AG20443 (cell line): Measurements from ENCODE around the gene SPDYE5.
"Not testable (repeated sequence)": the region's sequence is repeated elsewhere in the genome, so short reads cannot be mapped to it uniquely, and the experiment has no call there.

ENCODE experiments used
- DNase-seq: peaks from one replicate; pipeline ENCODE4 v3.0.0; 2012; ENCODE audit warnings: low spot score, mixed read lengths

SPDYE5 gene, protein sequence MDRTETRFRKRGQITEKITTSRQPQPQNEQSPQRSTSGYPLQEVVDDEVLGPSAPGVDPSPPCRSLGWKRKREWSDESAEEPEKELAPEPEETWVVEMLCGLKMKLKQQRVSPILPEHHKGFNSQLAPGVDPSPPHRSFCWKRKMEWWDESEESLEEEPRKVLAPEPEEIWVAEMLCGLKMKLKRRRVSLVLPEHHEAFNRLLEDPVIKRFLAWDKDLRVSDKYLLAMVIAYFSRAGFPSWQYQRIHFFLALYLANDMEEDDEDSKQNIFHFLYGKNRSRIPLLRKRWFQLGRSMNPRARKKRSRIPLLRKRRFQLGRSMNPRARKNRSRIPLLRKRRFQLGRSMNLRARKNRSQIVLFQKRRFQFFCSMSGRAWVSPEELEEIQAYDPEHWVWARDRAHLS

DNA sequence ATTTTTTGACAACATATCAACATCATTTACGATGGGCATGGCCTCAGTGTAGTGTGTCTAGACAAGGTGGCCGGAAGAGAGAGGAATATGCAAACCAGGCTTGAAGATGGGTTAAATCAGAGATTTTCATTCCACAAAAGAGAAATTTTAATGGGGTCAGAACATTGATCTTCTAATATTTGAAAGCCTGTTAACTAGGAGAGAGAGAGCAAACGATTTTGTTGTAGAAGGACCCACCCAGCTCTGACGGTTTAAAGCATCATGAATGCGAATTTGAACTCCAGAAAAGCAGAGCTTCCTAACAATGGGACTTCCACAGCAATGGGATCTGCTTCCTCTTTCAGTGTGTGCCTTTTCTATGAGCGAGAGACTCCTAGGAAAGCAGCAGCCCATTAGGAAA lies at the start of gene SPDYE5:
Gene SPDYE5, plus strand, starts transcription at position 301 of the 400 bp plus-strand sequence. CDS start 1,728 bp downstream, outside the sequence.
- DNase-seq = not testable (repeated sequence)

DNA sequence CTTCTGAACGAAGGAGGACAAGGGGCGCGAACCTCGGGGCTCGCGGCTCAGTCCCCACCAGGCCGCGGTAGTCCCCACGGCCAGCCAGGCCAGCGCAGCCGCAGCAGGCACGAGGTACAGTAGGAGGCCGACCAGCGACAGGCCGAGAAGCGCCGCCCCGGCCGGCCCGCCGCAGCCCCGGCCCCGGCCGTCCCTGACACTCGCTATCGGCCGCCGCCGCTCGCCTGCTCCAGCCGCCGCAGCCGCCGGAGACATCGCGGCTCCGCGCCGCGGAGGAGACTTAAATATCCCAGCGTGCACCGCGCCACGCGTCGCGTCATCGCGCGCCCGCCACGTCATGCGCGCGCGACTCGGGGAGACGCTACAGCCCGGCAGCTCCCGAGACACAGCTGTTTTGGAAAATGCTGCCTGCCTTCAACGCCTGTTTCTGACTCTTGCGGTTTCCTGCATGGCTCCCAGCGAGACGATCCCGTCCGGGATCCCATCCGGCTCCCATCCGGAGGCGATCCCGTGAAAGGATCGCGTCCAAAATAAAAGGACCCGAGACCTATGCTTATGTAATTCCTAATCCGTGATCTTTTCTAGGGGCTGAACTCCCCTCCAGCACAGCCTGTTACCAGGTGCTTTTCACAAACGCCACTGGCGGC lies 49.5 kb upstream of the SPDYE5 start:
- not testable (repeated sequence) for DNase-seq

DNA sequence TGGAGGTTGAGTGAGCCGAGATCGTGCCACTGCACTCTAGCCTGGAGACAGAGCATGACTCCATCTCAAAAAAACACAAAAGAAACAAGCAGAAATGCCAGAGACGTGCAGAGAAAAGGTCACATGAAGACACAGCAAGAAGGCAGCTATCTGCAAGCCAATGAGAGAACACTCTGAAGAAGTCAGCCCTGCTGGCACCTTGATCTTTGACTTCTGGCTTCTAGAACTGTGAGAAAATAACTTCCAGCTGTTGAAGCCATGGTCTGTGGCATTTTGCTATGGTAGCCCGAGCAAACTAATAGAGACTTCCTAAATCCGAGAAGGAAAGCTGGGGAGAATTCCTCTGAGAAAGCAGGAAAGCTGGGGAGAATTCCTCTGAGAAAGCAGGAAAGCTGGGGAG lies 42.2 kb upstream of the SPDYE5 start:
- not testable (repeated sequence) for DNase-seq

DNA sequence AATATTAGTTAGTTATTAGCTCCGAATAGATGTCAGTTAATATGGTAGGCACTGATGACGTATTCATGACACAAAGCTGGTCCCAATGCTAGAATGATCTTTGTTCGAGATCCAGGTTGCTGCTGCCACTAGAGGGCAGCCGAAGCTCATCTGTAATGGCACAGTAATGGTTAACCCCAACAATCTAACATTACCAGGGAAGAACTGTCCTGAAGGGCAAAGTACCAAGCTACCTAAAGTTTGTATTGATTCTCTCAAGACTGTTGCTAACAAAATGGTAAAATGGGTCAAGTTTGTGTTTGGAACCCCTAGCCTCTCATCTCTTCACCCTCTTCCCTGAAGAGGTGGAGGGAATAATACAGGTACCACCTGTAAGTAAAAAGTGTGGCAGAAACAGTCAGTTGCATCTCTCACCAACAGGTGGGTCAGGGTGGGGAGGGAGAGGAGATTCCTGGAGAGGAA lies 39.6 kb upstream of the SPDYE5 start:
- DNase-seq = not testable (repeated sequence)

DNA sequence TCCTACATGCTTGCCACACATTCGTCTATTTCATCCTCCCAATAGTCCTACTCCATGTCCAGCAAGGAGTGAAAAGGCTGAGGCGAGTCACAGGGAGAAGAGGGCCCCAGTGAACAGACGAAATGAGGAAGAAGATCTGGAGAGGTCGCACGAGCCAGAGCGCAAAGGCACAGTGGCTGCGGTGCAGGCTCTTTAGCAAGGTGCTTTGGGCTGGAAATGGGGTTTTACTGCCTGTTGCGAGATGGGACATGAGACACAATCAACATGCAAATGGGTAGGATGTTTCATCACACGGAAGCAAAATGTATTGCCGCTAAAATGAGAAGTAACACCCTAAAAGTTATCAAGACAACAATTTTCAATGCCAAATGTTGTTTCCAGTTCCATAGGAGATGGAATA lies 35.7 kb upstream of the SPDYE5 start:
- DNase-seq = not testable (repeated sequence)

DNA sequence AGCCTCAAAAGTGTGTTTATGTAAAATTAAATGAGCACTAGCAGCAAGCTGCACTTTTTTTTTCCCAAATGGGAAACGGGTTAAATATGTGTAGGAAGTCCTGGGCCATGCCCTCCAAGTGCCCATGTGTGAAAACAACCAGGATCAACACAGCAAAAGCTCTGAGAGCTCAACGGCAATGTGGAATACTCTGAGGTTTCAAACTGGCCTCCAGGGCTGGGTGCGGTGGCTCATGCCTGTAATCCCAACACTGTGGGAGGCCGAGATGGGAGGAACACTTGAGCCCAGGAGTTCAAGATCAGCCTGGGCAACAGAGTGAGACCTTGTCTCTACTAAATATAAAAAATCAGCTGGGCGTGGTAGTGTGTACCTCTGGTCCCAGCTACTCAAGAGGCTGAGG lies 34.1 kb upstream of the SPDYE5 start:
- not testable (repeated sequence) for DNase-seq

DNA sequence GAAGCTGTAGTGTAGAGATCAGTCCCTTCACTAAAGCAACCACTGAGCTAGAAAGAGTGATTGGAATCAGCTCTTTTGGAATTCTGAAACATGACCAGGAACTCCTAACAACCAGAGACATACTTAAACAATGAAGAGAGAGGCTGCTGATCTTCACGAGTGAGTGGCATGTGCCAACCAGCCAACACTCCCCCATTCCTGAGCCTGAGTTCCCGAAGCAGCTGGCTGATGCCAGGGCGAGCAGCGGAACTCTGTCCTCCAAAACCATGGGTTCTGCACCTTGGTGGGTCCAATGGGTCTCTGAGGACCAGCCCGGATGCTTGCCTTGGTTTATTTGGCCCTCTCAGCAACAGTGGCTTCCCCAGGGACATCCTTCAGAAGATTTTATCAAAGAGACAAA lies 31.6 kb upstream of the SPDYE5 start:
- not testable (repeated sequence) for DNase-seq

DNA sequence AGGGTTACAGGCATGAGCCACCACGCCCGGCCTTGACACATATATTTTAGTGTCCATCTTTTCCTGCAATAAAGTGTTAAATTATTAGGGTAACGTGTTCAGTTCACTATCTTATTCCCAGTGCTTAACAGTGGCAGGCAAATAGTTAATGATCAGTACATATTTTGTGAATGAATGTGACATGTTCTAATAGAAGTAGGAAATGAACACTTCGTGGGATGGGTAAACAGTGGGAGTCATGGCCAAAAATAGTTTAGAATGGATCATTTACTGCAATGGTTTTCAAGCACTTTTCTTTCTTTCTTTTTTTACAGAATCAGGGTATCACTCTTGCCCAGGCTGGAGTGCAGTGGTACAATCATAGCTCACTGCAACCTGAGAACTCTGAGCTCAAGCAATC lies 22.0 kb upstream of the SPDYE5 start:
- DNase-seq = not testable (repeated sequence)

DNA sequence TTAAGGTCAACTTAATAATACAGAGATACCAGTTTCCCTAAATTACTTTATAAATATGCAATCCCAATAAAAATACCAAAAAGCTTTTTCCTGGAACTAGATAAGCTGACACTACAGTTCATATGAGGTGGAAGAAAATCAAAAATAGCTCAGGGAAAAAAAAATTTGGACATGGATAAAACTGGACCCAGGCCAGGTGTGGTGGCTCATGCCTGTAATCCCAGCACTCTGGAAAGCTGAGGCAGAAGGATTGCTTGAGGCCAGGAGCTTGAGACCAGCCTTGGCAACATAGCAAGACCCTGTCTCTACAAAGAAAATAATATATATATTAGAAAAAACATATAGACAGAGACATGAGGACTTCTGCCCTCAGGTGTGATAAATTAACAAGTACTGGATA lies 14.7 kb upstream of the SPDYE5 start:
- not testable (repeated sequence) for DNase-seq

DNA sequence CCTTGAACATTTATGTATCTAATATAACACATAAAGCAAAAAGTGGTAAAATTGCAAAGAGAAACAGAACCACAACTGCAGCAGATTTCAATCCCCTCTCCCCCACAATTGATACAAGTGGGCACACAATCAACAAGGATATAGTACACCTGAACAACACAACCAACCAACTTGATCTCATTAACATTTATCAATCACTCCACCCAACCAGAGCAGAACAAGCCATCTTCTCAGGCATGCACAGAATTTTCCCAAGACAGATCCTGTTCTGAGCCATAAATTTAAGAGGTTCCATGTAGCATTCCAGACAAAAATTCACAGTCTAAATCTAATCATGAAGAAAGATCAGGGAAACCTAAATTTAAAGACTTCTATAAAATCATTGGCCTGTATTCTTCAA lies 11.8 kb upstream of the SPDYE5 start:
- DNase-seq = not testable (repeated sequence)

DNA sequence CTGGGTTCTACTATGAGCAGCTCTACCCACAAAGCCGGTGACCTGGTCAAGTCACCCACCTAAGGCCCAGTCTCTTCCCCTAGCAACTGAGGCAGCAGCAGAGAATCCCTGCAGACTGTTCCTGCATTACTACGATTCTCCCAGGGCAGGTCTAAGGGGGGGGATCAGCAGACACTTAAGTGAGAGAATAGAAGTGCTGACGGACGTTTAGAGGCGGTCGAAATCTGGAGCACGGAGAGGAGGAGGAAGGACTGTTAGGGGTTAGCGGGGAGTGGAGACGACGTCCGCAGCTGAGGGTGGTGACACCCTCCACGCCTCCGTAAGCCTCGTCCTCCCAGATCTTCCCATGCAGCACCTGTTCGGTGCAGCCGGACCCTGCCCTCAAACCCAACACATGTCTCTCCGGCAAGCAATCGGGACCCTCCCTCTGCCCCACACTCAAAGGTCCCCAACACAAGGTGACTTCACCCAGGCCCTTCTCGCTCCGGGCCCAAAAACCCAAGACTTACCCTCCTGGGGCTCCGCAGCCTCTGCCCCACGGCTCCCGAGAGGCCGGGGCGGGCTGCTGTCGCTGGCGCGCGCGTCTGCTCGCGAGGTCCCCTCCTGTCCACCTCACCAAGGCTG lies 6.7 kb upstream of the SPDYE5 start:
- DNase-seq = not testable (repeated sequence)

DNA sequence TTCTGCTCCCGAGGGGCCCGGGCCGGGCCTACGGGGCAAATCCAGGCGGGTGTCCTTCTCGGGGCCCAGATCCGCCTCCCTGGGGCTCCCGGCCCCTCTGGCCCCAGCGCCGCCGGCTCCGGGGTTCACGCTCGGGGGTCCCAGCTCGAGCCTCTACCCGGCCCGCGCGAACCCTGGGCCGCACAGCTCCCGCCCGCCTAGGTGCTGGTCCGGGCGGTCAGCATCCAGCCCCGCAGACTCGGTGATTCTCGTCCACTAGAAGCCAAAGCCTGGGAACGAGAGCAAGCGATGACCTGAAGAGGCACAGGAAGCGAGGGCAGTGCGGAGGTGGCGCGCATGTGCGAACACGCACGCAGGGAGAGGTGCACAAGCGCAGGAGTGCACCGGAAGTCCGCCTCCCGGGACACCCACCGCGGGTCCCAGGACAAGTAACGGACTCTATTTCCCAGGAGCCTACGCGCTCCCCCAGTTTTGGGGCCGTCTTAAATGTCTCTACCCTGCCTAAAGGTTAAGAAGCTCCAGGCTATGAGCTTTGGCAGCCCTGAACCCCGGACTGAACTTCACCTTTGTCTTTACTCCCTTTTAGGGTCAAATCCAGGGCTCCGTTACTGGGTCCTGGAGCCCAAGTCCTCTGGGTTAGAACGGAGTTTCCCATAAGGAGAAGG lies 6.0 kb upstream of the SPDYE5 start, which contains the start of gene POM121C:
Gene POM121C, minus strand, starts transcription at position 321 of the 665 bp plus-strand sequence. CDS start 44,803 bp downstream, outside the sequence.
- peak; percentile 96 for DNase-seq

DNA sequence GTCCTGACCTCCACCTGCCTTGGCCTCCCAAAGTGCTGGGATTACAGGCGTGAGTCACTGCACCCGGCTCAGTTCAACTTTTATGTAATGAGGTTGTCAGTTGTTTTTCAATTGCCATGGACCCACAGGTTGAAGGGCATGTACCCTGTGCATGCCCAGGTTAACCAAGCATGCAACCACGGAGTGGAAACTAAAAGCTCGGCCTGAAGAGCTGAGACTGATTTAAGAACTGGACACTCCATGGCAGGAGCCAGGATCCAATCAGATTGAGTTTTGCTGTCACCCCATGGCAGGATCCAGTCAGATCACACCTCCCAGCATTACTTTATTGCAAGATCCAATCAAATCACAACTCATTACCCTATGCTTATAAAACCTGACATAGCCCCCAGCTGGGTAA lies 16.9 kb downstream of the SPDYE5 start:
- DNase-seq = not testable (repeated sequence)

DNA sequence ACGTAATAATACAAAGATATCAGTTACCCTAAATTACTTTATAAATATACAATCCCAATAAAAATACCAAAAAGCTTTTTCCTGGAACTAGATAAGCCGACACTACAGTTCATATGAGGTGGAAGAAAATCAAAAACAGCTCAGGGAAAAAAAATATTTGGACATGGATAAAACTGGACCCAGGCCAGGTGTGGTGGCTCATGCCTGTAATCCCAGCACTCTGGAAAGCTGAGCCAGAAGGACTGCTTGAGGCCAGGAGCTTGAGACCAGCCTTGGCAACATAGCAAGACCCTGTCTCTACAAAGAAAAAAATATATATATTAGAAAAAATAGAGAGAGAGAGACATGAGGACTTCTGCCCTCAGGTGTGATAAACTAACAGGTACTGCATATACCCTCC lies 26.7 kb downstream of the SPDYE5 start:
- DNase-seq = not testable (repeated sequence)

DNA sequence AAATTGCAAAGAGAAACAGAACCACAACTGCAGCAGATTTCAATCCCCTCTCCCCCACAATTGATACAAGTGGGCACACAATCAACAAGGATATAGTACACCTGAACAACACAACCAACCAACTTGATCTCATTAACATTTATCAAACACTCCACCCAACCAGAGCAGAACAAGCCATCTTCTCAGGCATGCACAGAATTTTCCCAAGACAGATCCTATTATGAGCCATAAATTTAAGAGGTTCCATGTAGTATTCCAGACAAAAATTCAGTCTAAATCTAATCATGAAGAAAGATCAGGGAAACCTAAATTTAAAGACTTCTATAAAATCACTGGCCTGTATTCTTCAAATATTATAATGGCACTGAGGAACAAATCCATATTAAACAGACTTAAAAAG lies 29.6 kb downstream of the SPDYE5 start:
- not testable (repeated sequence) for DNase-seq

DNA sequence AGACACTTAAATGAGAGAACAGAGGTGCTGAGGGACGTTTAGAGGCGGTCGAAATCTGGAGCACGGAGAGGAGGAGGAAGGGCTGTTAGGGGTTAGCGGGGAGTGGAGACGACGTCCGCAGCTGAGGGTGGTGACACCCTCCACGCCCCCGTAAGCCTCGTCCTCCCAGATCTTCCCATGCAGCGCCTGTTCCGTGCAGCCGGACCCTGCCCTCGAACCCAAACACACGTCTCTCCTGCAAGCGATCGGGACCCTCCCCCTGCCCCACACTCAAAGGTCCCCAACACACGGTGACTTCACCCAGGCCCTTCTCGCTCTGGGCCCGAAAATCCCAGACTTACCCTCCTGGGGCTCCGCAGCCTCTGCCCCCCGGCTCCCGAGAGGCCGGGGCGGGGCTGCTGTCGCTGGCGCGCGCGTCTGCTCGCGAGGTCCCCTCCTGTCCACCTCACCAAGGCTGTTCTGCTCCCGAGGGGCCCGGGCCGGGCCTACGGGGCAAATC lies 35.2 kb downstream of the SPDYE5 start:
- peak; percentile 0 for DNase-seq

DNA sequence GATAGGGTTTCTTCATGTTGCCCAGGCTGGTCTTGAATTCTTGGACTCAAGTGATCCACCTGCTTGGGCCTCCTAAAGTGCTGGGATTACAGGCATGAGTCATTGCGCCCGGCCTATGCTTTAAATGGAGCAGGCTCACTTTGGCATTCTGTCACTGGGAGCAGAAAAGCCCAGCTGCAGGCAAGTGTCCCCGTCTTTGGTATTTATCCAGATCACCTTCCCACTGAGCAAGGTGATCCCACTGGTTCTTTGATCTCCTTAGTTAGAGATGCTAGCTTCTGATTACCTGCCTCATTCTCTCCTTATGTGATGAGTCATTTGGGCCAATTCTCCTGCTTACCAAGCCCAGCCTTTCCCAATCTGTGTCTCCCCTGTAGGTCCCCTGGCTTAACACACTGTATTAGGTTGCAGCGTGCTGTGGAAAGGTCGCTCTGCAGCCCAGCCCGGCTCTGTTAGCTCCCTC lies 39.3 kb downstream of the SPDYE5 start:
- DNase-seq = no peak

DNA sequence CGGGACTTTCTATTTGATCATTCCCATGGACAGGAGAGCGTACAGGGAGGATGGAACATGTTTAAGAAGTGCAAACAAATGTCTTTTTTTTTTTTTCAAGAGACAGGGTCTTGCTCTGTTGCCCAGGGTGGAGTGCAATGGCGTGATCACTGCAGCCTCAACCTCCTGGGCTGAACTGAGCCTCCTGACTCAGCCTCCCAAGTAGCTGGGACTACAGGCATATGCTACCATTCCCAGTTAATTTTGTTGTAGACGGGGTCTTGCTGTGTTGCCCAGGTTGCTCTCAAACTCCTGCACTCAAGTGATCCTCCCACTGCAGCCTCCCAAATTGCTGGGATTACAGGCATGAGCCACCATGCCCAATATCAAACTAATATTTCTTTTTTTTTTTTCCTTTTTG lies 40.5 kb downstream of the SPDYE5 start:
- no peak for DNase-seq

DNA sequence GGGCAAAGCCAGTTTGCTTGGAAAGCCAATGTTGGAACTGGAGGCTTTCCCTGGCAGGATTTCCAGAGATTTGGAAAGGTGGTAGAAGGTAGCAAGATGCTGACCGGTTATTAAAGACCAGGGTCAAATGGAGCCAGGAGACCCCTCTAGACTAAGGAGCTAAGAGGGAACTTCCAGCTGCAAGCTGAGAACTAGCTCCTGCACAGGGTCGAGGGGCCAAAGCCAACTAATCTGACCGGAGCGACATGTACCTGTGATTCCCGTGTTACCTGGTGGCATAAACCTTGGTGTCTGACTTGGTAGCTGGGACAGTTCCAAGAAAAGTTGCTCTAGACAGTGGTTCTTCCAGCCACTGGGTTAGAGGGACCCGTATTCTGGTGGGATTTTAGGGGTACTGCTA lies 41.8 kb downstream of the SPDYE5 start:
- no peak for DNase-seq

DNA sequence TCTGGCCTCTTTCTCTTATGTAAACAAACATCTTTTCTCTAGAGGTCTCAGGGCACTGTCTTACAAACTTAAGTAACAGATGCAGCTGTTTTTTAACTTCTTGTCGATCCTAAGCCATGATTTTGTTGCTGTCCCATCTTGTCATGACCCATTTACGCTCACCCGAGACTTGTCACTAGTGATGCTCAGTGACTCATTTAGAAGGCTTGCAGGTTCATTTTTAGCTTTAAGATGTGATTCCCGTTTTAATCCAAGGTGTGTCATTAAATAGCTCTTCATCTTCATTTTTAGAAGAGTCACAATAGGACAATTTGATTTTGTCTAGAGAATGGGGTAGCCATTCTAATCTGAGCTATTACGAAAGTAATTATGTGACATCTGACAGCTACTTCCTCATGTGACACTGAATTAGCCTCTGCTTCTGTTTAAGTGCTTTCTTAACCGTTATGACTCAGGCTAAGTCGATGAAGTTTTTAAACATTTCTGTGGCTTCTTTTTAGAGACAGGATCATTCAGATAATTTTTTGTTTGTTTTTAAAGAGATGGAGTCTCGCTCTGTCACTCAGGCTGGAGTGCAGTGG lies 42.7 kb downstream of the SPDYE5 start:
- peak; percentile 63 for DNase-seq

DNA sequence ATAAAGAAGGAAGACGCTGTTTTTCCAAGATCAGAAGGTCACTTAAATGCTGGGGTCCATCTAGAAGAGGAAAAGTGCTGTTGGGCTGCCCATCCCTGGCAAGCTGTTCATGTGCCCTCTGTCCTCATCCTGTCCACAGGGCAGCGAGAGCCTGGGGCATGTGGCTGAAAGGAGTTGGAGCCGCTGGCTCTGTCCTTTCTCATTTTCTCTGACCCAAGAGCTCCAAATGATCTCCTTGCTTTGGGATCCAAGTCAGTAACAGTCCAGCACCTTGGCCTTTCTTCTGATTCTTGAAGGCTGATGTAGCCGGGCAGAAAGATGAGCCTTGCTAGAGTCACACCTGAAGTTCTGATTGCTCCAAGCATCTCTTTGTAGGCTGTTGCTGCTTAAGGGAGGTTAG lies 44.4 kb downstream of the SPDYE5 start:
- DNase-seq = no peak
